NCI-H226 (cell line): Measurements from ENCODE around the gene FAM24B.

Experiments used
- DNase-seq: peaks from one replicate; pipeline ENCODE4 v3.0.0-alpha.2; 2015

The FAM24B gene

DNA sequence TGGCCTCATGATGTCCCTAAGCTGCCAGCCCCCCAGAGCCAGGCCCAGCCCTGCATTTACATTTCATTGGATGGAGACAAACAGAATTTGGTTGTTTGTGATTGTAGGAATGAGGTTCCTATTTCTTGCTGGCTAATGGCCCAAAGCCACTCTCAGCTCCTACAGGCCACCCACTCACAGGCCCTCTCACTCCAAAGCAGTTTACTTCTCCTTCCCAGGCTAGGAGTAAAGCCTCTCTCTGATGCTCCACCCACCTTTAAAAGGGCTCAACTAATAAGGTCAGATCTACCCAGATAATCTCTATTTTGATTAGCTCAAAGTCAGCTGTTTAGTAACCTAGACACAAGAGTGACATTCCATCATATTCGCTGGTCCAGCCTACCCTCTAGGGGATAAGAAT, 22.5 kb downstream of the FAM24B start:
- no peak for DNase-seq

DNA sequence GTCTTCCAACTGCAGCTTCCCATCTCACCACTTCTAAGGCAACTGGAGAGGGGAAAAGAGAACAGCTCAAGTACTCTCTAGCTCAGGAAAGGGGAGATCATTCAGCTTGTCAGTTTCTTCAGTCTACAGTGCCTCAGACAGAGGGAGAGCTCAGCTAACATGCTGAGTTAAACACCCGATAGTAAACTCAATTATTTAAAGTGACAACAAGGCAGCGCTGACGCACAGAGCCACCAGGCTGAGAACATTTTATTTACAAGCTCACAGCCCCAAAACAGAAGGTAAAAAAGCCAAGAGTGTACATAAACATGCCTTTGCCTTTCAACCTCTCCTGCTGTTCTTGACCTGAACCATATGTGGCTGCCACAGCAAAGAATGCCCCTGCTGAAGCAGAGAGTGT, 23.6 kb downstream of the FAM24B start:
- DNase-seq, result no peak

DNA sequence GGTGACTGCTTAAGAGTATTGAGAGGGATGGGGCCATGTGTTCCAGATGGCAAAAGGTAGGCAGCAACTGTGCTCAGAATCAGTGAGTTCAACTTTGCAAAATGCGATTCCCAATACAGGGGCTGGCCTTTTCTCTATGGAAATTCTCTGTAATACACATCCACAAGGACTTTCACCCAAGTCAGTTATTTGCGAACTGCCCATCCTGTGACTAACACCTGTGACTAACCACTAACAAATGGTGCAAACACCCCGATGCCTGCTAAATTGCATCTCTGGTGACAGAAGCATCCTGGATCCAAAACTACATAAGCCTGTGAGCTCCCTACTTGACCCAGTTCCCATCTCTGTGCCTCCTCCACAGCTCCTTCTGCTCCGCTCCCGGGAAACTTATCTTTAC, 24.7 kb downstream of the FAM24B start:
- peak; percentile 54 for DNase-seq

- DNase-seq, result no peak
These were observed 25.6 kb downstream of the FAM24B start for GRCh38 chr10:122853665-122854313.

- peak; percentile 31 for DNase-seq
These were observed 27.1 kb downstream of the FAM24B start for GRCh38 chr10:122852261-122852660.

DNA sequence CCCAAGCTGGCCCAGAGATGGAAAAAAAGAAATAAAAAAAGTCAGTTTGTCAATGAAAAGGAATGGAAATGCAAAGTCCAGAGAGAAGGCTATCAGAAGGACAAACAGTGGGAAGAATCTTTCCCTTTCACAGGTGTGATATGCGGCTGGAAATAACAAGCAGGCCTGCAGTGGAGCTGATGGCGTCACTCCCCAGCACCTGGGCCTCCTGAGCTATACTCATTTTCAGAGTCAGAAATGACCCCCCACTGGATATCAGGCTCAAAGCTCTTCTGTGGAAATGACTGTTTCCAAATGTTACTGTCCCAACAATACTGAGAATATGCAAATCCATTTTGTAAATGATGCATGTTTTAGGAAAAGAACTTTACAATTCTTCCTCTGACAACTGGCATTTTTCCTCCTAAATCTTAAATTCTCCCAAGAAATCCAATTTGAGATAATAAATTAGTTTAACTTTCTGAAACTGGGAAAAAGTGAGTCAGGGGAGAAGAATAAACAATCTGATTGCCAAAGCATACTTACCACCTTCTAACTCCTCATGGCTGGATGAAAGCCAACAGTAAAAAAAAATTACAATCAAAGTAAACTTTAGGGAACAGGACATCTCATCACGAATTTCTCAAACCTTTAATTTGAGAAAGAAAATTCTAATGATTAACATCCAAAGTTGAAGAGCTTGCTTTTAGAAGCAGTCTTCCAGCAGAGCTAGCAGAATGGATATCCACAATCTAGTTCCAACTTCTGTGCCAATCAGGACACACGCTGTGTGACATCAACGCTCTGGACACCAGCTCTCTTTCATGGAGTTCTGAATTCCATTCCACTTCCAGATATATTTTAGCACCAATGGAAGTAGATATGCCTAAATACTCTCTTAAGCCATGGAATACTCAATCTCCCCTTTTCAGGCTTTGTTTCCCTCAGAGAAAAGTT, 28.4 kb downstream of the FAM24B start:
- no peak for DNase-seq

GRCh38 chr10:122849900-122850605, 29.3 kb downstream of the FAM24B start:
- DNase-seq, result no peak

DNA sequence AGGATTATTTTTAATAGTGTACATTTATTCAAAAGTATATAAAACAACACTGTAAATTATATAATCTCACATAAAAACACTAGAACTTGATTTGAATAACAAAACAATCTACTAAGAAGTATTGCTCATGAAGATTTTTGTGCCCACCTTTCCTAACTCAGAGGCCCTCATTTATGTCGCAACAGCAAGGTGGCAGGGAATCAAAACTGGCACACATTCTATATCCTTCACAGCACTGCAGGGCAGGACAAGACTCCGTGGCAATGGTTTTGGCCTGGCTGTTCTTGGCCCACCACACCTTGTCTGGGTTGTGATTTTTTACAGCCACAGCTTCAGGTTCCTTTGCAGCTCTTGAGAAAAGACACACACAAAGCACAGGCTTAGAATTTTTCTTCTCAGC, 30.3 kb downstream of the FAM24B start:
- no peak for DNase-seq

DNA sequence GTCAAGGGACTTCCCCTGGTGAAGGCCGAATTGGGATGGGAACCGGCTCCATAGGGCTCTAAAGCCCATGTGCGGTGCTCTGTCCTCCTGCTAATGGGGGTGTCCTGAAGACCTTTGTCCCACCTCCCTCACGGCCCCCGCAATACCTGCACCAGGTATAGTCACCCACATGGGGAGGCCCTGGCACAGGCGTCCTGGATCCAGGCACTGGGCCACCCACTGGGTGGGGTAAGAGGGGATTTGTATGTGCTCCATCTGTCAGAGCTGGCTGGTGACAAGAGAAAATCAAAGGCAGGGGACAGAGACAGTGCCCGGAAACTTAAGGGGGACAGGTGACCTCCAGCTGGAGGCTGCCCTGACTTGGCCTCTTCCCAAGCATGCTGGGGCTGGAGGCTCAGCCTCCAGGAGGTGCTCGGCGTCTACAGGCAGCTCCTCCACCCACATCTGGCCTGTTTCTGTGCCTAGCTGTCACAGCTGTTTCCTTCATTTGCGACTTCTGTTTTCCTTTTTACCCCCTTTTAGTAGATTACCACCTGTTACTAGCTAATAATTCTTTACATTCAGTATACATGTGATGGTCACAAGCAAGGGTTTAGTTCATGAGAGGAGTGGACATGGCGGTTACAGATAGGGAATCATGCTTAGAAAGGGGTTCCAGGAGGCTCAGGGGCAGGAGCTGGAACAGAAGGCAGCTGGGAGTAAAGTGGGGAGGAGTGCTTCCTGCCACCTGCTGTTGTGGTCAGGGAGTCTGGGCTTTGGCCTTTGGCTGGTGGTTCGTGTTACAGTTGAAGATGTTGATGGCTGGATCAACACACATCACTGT, 31.4 kb downstream of the FAM24B start:
- no peak for DNase-seq

DNA sequence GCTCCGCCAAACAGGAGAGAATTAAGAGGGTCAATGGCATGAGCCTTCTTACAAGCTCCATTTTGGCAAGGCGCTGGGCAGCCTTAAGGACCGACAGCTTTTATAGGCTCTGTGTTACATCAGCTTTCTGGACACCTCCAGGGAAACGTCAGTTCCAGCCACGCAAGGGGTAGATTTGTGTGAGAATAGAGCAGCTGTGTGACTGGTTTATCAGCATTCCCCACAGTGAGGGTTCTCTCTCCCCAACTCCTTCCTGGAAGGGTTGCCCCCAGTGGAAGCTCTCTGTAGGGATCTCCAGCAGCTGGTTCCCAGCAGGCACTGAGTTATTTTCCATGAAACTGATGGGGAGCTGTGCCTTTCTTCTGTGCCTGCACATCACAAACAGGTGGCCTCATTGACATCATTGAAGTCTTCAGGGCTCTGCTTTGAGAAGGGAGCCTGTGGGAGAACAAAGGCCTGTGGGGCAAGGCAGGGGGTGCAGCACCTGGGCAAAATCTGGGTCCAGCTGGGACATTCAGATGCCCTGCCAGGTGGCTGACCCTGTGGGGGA, 33.5 kb downstream of the FAM24B start, which contains the start of gene CUZD1:
CUZD1 (minus strand) TSS at position 75 of the 550 bp plus-strand sequence; CDS start at position 61, 14 bp downstream.
- DNase-seq, result no peak

DNA sequence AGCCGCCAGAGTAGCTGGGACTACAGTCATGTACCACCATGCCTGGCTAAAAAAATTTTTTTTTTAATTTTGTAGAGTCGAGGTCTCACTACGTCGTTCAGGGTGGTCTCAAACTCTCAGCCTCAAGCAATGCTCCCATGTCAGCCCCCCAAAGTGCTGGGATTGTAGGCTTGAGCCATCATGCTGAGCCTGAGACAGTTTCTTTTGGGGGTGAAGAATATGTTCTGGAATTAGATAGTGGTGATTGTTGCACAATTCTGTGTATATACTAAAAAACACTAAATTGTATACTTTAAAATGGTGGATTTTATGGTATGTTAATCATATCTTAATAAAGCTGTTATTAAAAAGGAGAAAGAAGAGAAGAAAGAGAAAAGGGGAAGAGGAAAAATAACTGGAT, 35.2 kb downstream of the FAM24B start:
- no peak for DNase-seq

GRCh38 chr10:122841569-122841968, 37.8 kb downstream of the FAM24B start:
- DNase-seq, result no peak

DNA sequence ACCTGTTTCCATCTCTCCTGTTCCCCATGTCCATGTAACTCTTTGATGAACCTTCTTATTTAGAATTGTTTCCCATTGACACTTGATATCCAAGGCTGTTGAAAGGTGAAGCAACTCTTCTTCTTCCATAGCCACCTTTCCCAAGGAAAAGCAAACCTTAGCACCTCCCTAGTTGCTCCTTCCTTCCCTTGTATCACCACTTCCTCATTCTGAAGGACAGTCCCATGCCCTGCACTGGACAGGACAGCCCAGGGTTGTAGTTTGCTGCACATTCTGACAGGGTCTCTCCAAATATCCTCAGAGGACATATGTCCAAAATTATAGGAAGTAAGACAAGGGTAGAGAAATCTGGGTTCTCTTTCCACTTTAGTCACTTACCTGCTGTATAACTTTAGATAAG, 39.9 kb downstream of the FAM24B start:
- no peak for DNase-seq

GRCh38 chr10:122838880-122839279, 40.5 kb downstream of the FAM24B start:
- DNase-seq, result no peak

DNA sequence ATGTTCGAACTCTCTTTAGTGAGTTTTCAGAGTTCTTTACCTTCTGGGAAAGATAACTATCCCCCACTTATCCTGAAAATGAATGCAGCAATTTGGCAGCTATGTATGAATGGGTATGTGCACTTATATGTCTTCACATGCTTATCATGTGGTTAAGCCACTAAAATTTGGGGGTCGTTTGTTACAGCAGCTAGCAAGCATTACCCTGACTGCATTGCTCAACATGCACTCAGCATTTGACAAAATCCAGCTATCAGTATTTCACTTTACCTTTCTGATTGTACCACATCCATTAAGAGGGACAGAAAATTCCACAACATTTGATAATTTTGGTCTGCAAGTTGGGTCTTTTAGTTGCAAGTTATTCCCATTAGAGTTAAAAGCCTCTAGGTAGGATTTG, 43.5 kb downstream of the FAM24B start:
- no peak for DNase-seq

GRCh38 chr10:122830965-122831353, 48.4 kb downstream of the FAM24B start:
- DNase-seq, result no peak

DNA sequence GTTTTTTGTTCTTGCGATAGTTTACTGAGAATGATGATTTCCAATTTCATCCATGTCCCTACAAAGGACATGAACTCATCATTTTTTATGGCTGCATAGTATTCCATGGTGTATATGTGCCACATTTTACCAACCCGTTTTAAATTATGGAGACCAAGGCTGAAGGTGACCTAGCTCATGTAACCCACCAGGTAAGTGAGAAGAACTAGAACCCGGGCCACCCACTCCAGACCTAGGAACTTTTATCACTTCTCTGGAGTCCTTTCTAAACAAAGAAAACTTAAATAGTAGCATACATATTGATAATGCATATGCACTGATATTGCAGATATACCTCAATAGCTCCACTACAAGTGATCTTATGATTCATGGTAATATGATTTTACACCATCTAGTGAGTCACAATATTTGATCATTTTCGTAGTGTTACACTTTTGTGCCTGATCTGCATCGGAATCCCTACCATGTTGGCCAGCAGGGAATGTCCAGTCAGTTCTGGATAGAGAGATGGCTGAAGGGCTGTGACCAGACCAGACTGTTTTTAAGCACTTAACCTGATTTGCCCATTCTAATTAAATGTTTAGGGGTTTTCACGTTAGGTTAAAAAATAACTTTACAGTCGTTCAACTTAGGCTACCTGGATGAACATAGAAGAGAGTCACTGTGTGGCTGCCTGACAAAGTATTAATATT, 49.0 kb downstream of the FAM24B start:
- DNase-seq, result no peak

DNA sequence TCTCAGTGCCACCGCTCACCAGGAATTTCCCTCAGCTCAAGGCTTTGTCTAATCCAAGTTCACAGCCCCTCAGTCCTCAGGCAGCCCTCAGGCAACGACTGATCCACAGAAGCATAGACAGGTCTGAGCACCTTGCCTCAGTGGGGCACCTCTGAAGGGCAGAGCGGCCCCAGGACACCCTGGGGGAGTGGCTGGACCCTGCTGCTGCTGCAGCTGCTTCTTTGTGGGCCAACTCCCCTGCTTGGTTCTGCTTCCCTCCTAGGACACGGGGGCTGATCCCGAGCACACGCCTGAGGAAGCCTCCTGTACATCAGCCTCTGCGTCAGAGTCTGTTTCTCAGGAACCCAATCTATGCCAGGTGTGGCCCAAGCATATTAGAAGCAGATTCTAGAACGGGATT, 49.9 kb downstream of the FAM24B start:
- no peak for DNase-seq

GRCh38 chr10:122828716-122829255, 50.6 kb downstream of the FAM24B start:
- no peak for DNase-seq

- DNase-seq, result no peak
These were observed 52.1 kb downstream of the FAM24B start for GRCh38 chr10:122827302-122827701.

DNA sequence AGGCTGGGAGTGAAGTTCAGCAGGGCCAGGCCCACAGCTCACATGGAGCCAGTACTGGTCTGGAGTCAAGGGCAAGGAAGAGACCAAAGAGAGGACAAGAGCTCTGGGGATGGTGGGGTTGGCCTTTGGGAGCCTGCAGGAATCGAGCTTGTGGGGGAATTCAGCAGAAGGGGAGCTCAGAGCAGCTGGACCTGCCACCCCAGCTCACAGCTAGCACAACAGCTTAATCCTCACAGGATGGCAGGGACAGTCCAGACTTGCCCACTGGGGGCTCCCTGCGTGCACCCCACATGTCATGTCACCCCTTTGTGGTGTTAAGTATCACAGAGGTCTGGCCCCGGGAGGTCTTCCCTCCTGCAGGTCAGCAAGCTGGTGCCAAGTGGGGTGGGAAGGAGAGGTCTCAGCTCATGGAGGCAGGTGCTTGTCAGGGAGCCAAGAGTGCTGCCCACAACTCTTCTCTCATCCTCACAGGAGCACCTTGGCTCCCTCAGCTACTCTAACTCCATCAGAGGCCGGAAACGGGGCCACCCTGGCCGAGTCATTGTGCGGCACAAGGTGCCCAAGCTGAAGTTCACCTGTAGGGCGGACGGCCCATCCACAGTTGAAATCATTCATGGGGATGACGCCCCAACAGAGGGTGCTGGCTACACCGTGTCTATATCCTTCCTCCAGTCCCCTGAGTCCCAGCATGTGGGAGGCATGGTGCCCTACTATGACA, 56.2 kb downstream of the FAM24B start:
- DNase-seq, result no peak
